ENCODE results near the gene MDH2.

Gene MDH2

GRCh38 chr7:76064208-76064970 lies 16.5 kb downstream of the MDH2 start:
- no peak for TF ChIP-seq REST (IDR thresholded peaks at IDR 0.05; ENCODE audit: insufficient read depth in 1 of 2, low read depth in 2 of 2, low read length in 2 of 2)
- no peak for TF ChIP-seq TAF1 (IDR thresholded peaks at IDR 0.05; ENCODE audit: borderline replicate concordance, insufficient read depth, low read length)
- TF ChIP-seq POLR2AphosphoS5 (IDR thresholded peaks at IDR 0.05; ENCODE audit: low read depth, low read length), result no peak
- no peak for TF ChIP-seq FOXP2 (optimal IDR thresholded peaks at IDR 0.05; ENCODE audit: borderline replicate concordance, extremely low read depth, extremely low read length, insufficient read depth)
- TF ChIP-seq SIN3A (IDR thresholded peaks at IDR 0.05; ENCODE audit: borderline replicate concordance, insufficient read depth, low read length), result no peak

GRCh38 chr7:76065016-76065612 lies 17.2 kb downstream of the MDH2 start:
- TF ChIP-seq SIN3A (IDR thresholded peaks at IDR 0.05; ENCODE audit: borderline replicate concordance, insufficient read depth, low read length) (no peak), REST (IDR thresholded peaks at IDR 0.05; ENCODE audit: insufficient read depth in 1 of 2, low read depth in 2 of 2, low read length in 2 of 2) (no peak), POLR2AphosphoS5 (IDR thresholded peaks at IDR 0.05; ENCODE audit: low read depth, low read length) (no peak), FOXP2 (optimal IDR thresholded peaks at IDR 0.05; ENCODE audit: borderline replicate concordance, extremely low read depth, extremely low read length, insufficient read depth) (no peak), TAF1 (IDR thresholded peaks at IDR 0.05; ENCODE audit: borderline replicate concordance, insufficient read depth, low read length) (no peak)

GRCh38 chr7:76066716-76067503 lies 19.0 kb downstream of the MDH2 start:
- no peak for TF ChIP-seq FOXP2 (optimal IDR thresholded peaks at IDR 0.05; ENCODE audit: borderline replicate concordance, extremely low read depth, extremely low read length, insufficient read depth)
- no peak for TF ChIP-seq SIN3A (IDR thresholded peaks at IDR 0.05; ENCODE audit: borderline replicate concordance, insufficient read depth, low read length)
- TF ChIP-seq POLR2AphosphoS5 (IDR thresholded peaks at IDR 0.05; ENCODE audit: low read depth, low read length), result no peak; the same call in 1 of the 2 replicates
- TF ChIP-seq REST (IDR thresholded peaks at IDR 0.05; ENCODE audit: insufficient read depth in 1 of 2, low read depth in 2 of 2, low read length in 2 of 2), result no peak
- TF ChIP-seq TAF1 (IDR thresholded peaks at IDR 0.05; ENCODE audit: borderline replicate concordance, insufficient read depth, low read length), result no peak

GRCh38 chr7:76069238-76069638 lies 21.3 kb downstream of the MDH2 start:
- TF ChIP-seq TAF1 (IDR thresholded peaks at IDR 0.05; ENCODE audit: borderline replicate concordance, insufficient read depth, low read length), result no peak
- TF ChIP-seq SIN3A (IDR thresholded peaks at IDR 0.05; ENCODE audit: borderline replicate concordance, insufficient read depth, low read length), result 0 out of 2 replicates have a peak, but pooled peaks have one; percentile 2
